ENCODE measurements around the gene USH2A. TPM values are rescaled to one million over a fixed set of nuclear protein-coding genes. Genes with fewer than 3 reads are reported as not detected.

Gene USH2A
- total RNA-seq, 1 donor from 2014 or later, result 0.55 TPM

DNA sequence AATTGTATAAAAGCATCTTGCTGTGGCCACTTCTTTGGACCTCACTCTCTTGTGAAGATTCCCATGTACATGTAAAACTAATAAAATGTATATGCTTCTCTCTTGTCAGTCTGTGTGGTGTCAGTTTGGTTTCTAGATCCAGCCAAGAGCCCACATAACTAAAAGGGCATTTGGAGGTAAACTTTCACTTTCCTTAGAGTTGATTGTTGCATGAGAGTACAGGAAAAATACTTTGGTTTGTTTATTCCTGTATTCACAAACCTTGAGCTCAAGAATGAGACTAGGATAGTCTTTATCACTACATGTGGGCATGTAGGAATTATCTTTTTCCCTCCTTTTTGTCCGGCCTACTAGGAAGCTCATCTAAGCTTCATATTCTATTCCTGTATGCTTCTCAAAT, 805.3 kb downstream of the USH2A start:
- Mint-ChIP-seq H3K27me3 (no peaks in the 10 kb centered on the region), H3K9me3 (ENCODE audit: low read depth) (peaks cover 7% of the 10 kb centered on the region), H3K4me3 (ENCODE audit: low read depth) (no peak overlapping the region), H3K27ac (no peak overlapping the region), H3K4me1 (ENCODE audit: low read depth) (no peaks in the 10 kb centered on the region), H3K36me3 (ENCODE audit: insufficient read depth) (peaks cover 34% of the 10 kb centered on the region)
- TF ChIP-seq CTCF (IDR thresholded peaks at IDR 0.05; ENCODE audit: unreplicated experiment), result no peak
- DNase-seq (ENCODE audit: low spot score, unreplicated experiment), result no peak

DNA sequence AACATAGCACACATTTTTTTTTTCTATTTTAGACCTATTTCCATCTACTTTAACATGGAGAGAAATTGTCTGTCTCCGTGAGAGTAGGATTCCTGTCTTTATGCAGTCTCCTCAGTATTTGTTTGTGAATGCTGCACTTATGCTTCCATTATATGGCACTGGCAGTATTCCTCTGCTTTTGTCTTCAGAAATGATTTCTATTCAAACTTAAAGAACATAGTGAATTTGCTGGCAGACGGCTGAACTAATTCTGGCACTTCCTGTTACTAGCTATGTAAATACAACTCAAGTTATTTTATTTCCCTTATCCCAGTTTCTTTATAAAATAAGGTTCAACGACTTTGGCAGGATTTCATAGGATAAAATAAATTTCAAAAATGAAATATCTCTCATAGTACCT, 810.9 kb downstream of the USH2A start:
- H3K4me1 Mint-ChIP-seq (ENCODE audit: low read depth), result no peaks in the 10 kb centered on the region
- H3K36me3 Mint-ChIP-seq (ENCODE audit: insufficient read depth), result peaks cover 45% of the 10 kb centered on the region
- H3K9me3 Mint-ChIP-seq (ENCODE audit: low read depth), result peaks cover 7% of the 10 kb centered on the region
- H3K27me3 Mint-ChIP-seq, result no peaks in the 10 kb centered on the region
- H3K27ac Mint-ChIP-seq, result no peak overlapping the region
- no peak for DNase-seq (ENCODE audit: low spot score, unreplicated experiment)
- H3K4me3 Mint-ChIP-seq (ENCODE audit: low read depth), result no peak overlapping the region
- TF ChIP-seq CTCF (IDR thresholded peaks at IDR 0.05; ENCODE audit: unreplicated experiment), result no peak

DNA sequence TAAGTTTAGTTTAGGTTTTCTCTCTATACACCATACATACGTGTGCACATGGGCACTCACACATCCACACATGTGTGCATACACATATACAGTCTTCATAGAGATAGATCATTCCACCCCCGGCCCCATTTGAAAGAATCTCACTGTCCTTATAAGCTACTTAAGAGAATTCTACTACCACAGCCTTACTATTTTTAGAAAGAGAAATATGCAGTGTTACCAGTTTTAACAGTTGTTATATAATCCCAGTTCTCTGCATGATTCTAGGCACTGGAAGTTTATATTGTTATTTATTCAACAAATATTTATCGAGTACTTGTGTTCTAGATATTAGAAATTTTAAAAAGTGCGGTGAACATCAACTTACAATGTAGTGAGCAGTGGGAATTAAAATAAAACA, 814.6 kb downstream of the USH2A start:
- Mint-ChIP-seq H3K27ac (no peak overlapping the region), H3K4me1 (ENCODE audit: low read depth) (peaks cover 9% of the 10 kb centered on the region), H3K36me3 (ENCODE audit: insufficient read depth) (peaks cover 33% of the 10 kb centered on the region), H3K9me3 (ENCODE audit: low read depth) (peaks cover 6% of the 10 kb centered on the region), H3K4me3 (ENCODE audit: low read depth) (no peak overlapping the region), H3K27me3 (no peaks in the 10 kb centered on the region)
- no peak for TF ChIP-seq CTCF (IDR thresholded peaks at IDR 0.05; ENCODE audit: unreplicated experiment)
- no peak for DNase-seq (ENCODE audit: low spot score, unreplicated experiment)

DNA sequence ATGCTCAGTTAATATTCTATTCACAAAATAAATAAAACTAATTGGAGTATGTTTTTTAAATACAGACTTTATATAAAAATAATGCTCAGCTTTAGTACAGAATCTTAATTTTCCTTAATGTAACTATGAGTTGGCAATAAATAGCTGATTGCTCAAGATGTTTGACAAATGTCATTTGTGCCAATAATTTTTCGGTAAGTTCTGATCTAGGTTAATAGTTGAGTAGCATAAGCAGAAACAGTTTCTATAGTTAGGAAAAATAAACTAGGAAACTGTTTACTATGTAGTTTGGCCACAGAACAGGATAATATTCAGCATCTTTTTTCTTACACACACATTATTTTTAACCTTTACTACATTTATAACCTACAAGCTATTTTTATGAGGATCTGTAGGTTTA, 815.8 kb downstream of the USH2A start:
- no peaks in the 10 kb centered on the region for H3K27me3 Mint-ChIP-seq
- H3K27ac Mint-ChIP-seq, result no peak overlapping the region
- H3K4me3 Mint-ChIP-seq (ENCODE audit: low read depth), result no peak overlapping the region
- H3K4me1 Mint-ChIP-seq (ENCODE audit: low read depth), result peaks cover 9% of the 10 kb centered on the region
- no peaks in the 10 kb centered on the region for H3K9me3 Mint-ChIP-seq (ENCODE audit: low read depth)
- no peak for DNase-seq (ENCODE audit: low spot score, unreplicated experiment)
- H3K36me3 Mint-ChIP-seq (ENCODE audit: insufficient read depth), result peaks cover 25% of the 10 kb centered on the region
- no peak for TF ChIP-seq CTCF (IDR thresholded peaks at IDR 0.05; ENCODE audit: unreplicated experiment)

- peaks cover 20% of the 10 kb centered on the region for H3K36me3 Mint-ChIP-seq (ENCODE audit: insufficient read depth)
- no peak for DNase-seq (ENCODE audit: low spot score, unreplicated experiment)
- H3K4me1 Mint-ChIP-seq (ENCODE audit: low read depth), result peaks cover 9% of the 10 kb centered on the region
- H3K27ac Mint-ChIP-seq, result peak overlapping the region; percentile 30
- no peaks in the 10 kb centered on the region for H3K27me3 Mint-ChIP-seq
- TF ChIP-seq CTCF (IDR thresholded peaks at IDR 0.05; ENCODE audit: unreplicated experiment), result peak; percentile 62
- H3K4me3 Mint-ChIP-seq (ENCODE audit: low read depth), result no peak overlapping the region
- H3K9me3 Mint-ChIP-seq (ENCODE audit: low read depth), result no peaks in the 10 kb centered on the region
These were observed 816.6 kb downstream of the USH2A start for GRCh38 chr1:215606564-215607168.
